8988T (cell line): ENCODE measurements around the gene RNF113A.
"Not testable (repeated sequence)": the region's sequence is repeated elsewhere in the genome, so short reads cannot be mapped to it uniquely, and the experiment has no call there.

ENCODE experiments used
- DNase-seq: peaks from one replicate; pipeline ENCODE4 v3.0.0; 2011

Gene RNF113A

GRCh38 chrX:119871599-119872395 lies at the start of gene RNF113A, which contains the start of gene NDUFA1:
RNF113A (minus strand) TSS chrX:119871733; CDS start chrX:119871613, 120 bp downstream.
NDUFA1 (plus strand) TSS chrX:119871832; CDS start chrX:119871912, 80 bp downstream.
- no peak for DNase-seq

GRCh38 chrX:119919835-119920585 lies 48.5 kb upstream of the RNF113A start:
- DNase-seq: no peak

GRCh38 chrX:119917877-119918276 lies 46.3 kb upstream of the RNF113A start:
- no peak for DNase-seq

- DNase-seq: no peak
These were observed 44.8 kb upstream of the RNF113A start for GRCh38 chrX:119916310-119916709.

GRCh38 chrX:119900976-119901375 lies 29.4 kb upstream of the RNF113A start:
- DNase-seq: no peak

GRCh38 chrX:119899125-119899524 lies 27.6 kb upstream of the RNF113A start:
- no peak for DNase-seq

GRCh38 chrX:119895843-119896326 lies 24.4 kb upstream of the RNF113A start, which contains the start of gene AKAP14:
AKAP14 (plus strand) TSS chrX:119895893; CDS start chrX:119903224, 7,331 bp downstream.
- DNase-seq: no peak

- not testable (repeated sequence) for DNase-seq
These were observed 20.6 kb upstream of the RNF113A start for GRCh38 chrX:119891961-119892692.

GRCh38 chrX:119890626-119891025 lies 19.1 kb upstream of the RNF113A start:
- DNase-seq: not testable (repeated sequence)

- DNase-seq: no peak
These were observed 16.3 kb upstream of the RNF113A start for GRCh38 chrX:119887721-119888425.

- no peak for DNase-seq
These were observed 14.3 kb upstream of the RNF113A start for GRCh38 chrX:119885554-119886428.

GRCh38 chrX:119880552-119881437 lies 9.3 kb upstream of the RNF113A start:
- DNase-seq: peak; percentile 53

- no peak for DNase-seq
These were observed 8.5 kb upstream of the RNF113A start for GRCh38 chrX:119880076-119880475.

- no peak for DNase-seq
These were observed 7.2 kb upstream of the RNF113A start for GRCh38 chrX:119878740-119879139.

- DNase-seq: no peak
These were observed 311 bp downstream of the RNF113A start for GRCh38 chrX:119871245-119871598.

- no peak for DNase-seq
These were observed 854 bp downstream of the RNF113A start for GRCh38 chrX:119870626-119871131.

- no peak for DNase-seq
These were observed 18.1 kb downstream of the RNF113A start for GRCh38 chrX:119853444-119853843.

- peak; percentile 32 for DNase-seq
These were observed 18.9 kb downstream of the RNF113A start, which contains the start of gene UPF3B for GRCh38 chrX:119852382-119853353. UPF3B (minus strand) TSS chrX:119852963; CDS start chrX:119852928, 35 bp downstream.

GRCh38 chrX:119833905-119834304 lies 37.6 kb downstream of the RNF113A start:
- no peak for DNase-seq
